ENCODE measurements around the gene ZNF586. TPM values are rescaled to one million over a fixed set of nuclear protein-coding genes. Genes with fewer than 3 reads are reported as not detected.
"Not testable (repeated sequence)": the region's sequence is repeated elsewhere in the genome, so short reads cannot be mapped to it uniquely, and the experiment has no call there.

Gene ZNF586
- total RNA-seq, 1 experiment from 2014 or later: 13.2 TPM

GRCh38 chr19:57788114-57788692 is 18.7 kb downstream of the ZNF586 start:
- ChIA-PET POLR2A (ENCODE audit: unreplicated experiment) (no interaction called here), CTCF (interaction anchor here (0.7 kb wide), 1 partner anchor 14 kb away, joined by 3 read pairs; no protein-coding TSS in a partner anchor)

GRCh38 chr19:57789288-57789687 is 19.8 kb downstream of the ZNF586 start:
- H3K27ac ChIP-seq (ENCODE audit: low read length): no peak overlapping the region
- H3K4me1 ChIP-seq (ENCODE audit: insufficient read depth, low read length): no peaks in the 10 kb centered on the region
- H3K79me2 ChIP-seq (ENCODE audit: low read length): peaks cover 10% of the 10 kb centered on the region; the same call in 1 of the 2 replicates
- H3K9me2 ChIP-seq (replicated peaks; ENCODE audit: low read length): no peaks in the 10 kb centered on the region
- no peaks in the 10 kb centered on the region for H3F3A ChIP-seq (ENCODE audit: low read length, unreplicated experiment)
- peaks cover 59% of the 10 kb centered on the region for H3K36me3 ChIP-seq (ENCODE audit: low read depth, low read length)
- ATAC-seq (no peak), DNase-seq (no peak)
- no TSS peak for BruUV-seq (replicated peaks)
- no peak overlapping the region for H3K4me3 ChIP-seq (ENCODE audit: low read length)
- intact Hi-C loops (cut with micrococcal nuclease): no loop called here
- H3K4me2 ChIP-seq (ENCODE audit: low read length): no peak overlapping the region
- no peak for TF ChIP-seq EZH2 (IDR thresholded peaks at IDR 0.05; ENCODE audit: low read length, unreplicated experiment)
- TF ChIP-seq, protein P1, sequence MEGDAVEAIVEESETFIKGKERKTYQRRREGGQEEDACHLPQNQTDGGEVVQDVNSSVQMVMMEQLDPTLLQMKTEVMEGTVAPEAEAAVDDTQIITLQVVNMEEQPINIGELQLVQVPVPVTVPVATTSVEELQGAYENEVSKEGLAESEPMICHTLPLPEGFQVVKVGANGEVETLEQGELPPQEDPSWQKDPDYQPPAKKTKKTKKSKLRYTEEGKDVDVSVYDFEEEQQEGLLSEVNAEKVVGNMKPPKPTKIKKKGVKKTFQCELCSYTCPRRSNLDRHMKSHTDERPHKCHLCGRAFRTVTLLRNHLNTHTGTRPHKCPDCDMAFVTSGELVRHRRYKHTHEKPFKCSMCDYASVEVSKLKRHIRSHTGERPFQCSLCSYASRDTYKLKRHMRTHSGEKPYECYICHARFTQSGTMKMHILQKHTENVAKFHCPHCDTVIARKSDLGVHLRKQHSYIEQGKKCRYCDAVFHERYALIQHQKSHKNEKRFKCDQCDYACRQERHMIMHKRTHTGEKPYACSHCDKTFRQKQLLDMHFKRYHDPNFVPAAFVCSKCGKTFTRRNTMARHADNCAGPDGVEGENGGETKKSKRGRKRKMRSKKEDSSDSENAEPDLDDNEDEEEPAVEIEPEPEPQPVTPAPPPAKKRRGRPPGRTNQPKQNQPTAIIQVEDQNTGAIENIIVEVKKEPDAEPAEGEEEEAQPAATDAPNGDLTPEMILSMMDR (conservative IDR thresholded peaks at IDR 0.05; ENCODE audit: low read depth, low read length): no peak
- no peak for TF ChIP-seq EZH2phosphoT487 (IDR thresholded peaks at IDR 0.05; ENCODE audit: borderline replicate concordance, low read length)
- H2AFZ ChIP-seq (ENCODE audit: low read length): no peak overlapping the region
- POLR2A ChIA-PET (ENCODE audit: unreplicated experiment): no interaction called here
- CTCF ChIA-PET: no interaction called here
- H4K20me1 ChIP-seq (ENCODE audit: low read length): no peaks in the 10 kb centered on the region
- no peaks in the 10 kb centered on the region for H3K9me3 ChIP-seq (ENCODE audit: low read length)
- H3K27me3 ChIP-seq (ENCODE audit: low read length): no peaks in the 10 kb centered on the region
- no peak overlapping the region for H3K9ac ChIP-seq (ENCODE audit: low read length)

More at GRCh38 chr19:57788114-57788692, 18.7 kb downstream of the ZNF586 start:
- BruUV-seq (replicated peaks): no TSS peak
- ATAC-seq (no peak), DNase-seq (no peak)
- no peaks in the 10 kb centered on the region for H3K9me2 ChIP-seq (replicated peaks; ENCODE audit: low read length)
- H3K79me2 ChIP-seq (ENCODE audit: low read length): peaks cover 14% of the 10 kb centered on the region; the same call in 1 of the 2 replicates
- no peak overlapping the region for H3K9ac ChIP-seq (ENCODE audit: low read length)
- no peaks in the 10 kb centered on the region for H3K9me3 ChIP-seq (ENCODE audit: low read length)
- no peaks in the 10 kb centered on the region for H4K20me1 ChIP-seq (ENCODE audit: low read length)
- TF ChIP-seq EZH2 (IDR thresholded peaks at IDR 0.05; ENCODE audit: low read length, unreplicated experiment) (no peak), EZH2phosphoT487 (IDR thresholded peaks at IDR 0.05; ENCODE audit: borderline replicate concordance, low read length) (no peak)
- TF ChIP-seq, protein P1 (conservative IDR thresholded peaks at IDR 0.05; ENCODE audit: low read depth, low read length): no peak
- peaks cover 57% of the 10 kb centered on the region for H3K36me3 ChIP-seq (ENCODE audit: low read depth, low read length)
- no peaks in the 10 kb centered on the region for H3K4me1 ChIP-seq (ENCODE audit: insufficient read depth, low read length)
- H3K27me3 ChIP-seq (ENCODE audit: low read length): no peaks in the 10 kb centered on the region
- H3K27ac ChIP-seq (ENCODE audit: low read length): no peak overlapping the region
- no peak overlapping the region for H3K4me2 ChIP-seq (ENCODE audit: low read length)
- no peak overlapping the region for H3K4me3 ChIP-seq (ENCODE audit: low read length)
- intact Hi-C loops (cut with micrococcal nuclease): no loop called here
- H2AFZ ChIP-seq (ENCODE audit: low read length): no peak overlapping the region
- H3F3A ChIP-seq (ENCODE audit: low read length, unreplicated experiment): no peaks in the 10 kb centered on the region

DNA sequence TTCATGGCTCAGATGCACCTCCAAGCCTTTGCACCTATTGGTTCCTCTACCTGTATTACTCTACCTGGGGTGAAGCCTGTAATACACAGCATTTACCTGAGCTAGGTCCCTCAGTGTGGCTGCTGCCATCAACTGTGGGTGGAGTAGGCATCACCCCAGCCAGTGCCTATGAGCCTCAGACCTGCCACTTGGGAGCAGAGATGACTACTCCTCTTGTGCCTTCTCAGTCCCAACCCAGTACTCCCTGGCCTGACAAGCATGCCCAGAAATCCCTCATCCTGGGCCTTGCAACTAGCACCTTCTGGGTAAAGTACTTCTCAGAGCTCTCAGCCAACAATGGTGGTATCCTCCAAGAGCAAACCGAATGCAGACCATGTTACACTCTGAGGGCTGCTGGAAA is 27.1 kb downstream of the ZNF586 start:
- ATAC-seq; POLR2A ChIA-PET (ENCODE audit: unreplicated experiment); H3F3A ChIP-seq (ENCODE audit: low read length, unreplicated experiment); H3K27ac ChIP-seq (ENCODE audit: low read length); H3K9ac ChIP-seq (ENCODE audit: low read length); H3K27me3 ChIP-seq (ENCODE audit: low read length); H3K9me3 ChIP-seq (ENCODE audit: low read length); H2AFZ ChIP-seq (ENCODE audit: low read length); H3K9me2 ChIP-seq (replicated peaks; ENCODE audit: low read length); intact Hi-C loops (cut with micrococcal nuclease); DNase-seq; H3K4me2 ChIP-seq (ENCODE audit: low read length); BruUV-seq (replicated peaks); H3K4me3 ChIP-seq (ENCODE audit: low read length); CTCF ChIA-PET; H3K79me2 ChIP-seq (ENCODE audit: low read length); H3K4me1 ChIP-seq (ENCODE audit: insufficient read depth, low read length); H4K20me1 ChIP-seq (ENCODE audit: low read length): not testable (repeated sequence)
- peaks cover 27% of the 10 kb centered on the region for H3K36me3 ChIP-seq (ENCODE audit: low read depth, low read length)
